A673 (cell line): ENCODE data around the gene TMEM147. TPM values are rescaled to one million over a fixed set of nuclear protein-coding genes. Genes with fewer than 3 reads are reported as not detected.

Source experiments
- BruUV-seq: library from RNA; stranded (reverse); fragments of 400-500 nt; replicated peaks from 2 replicates; lab custom pipeline; 2021; lab: Mats Ljungman, UMichigan
- CTCF ChIA-PET: fragments of 300-600 bp; sonication (Branson Sonifier 250); formaldehyde crosslinking; loops from one replicate; lab custom pipeline; 2022; ENCODE audit warnings: antibody characterized with exemption; lab: Charles Lee
- POLR2A ChIA-PET: fragments of 300-600 bp; sonication (Branson Sonifier 250); formaldehyde crosslinking; loops from one replicate; lab custom pipeline; 2022; ENCODE audit warnings: antibody characterized with exemption; ENCODE audit not compliant: low non-redundant PET; lab: Charles Lee
- DNase-seq: peaks from one replicate; pipeline ENCODE4 v3.0.0-alpha.2; 2015; ENCODE audit warnings: low spot score
- H3K27ac ChIP-seq: fragments of 200-600 bp; sonication (generic); 2 replicates; pipeline ENCODE4 v1.5.1; 2016; ENCODE audit warnings: mixed run types, low read depth, mild to moderate bottlenecking, mixed read lengths, antibody characterized with exemption, low read length; ENCODE audit not compliant: poor library complexity, severe bottlenecking
- H3K27me3 ChIP-seq: fragments of 200-600 bp; sonication (generic); replicated peaks from 2 replicates; pipeline ENCODE4 v1.6.1; 2017; ENCODE audit warnings: mixed run types, low read depth, mild to moderate bottlenecking, mixed read lengths, antibody characterized with exemption, low read length; ENCODE audit not compliant: insufficient read depth, poor library complexity
- H3K36me3 ChIP-seq: fragments of 200-600 bp; sonication (generic); 2 replicates; pipeline ENCODE4 v1.6.1; 2016; ENCODE audit warnings: mixed run types, mild to moderate bottlenecking, mixed read lengths, antibody characterized with exemption, low read length; ENCODE audit not compliant: insufficient read depth, poor library complexity, severe bottlenecking
- H3K4me1 ChIP-seq: fragments of 200-600 bp; sonication (generic); 2 replicates; pipeline ENCODE4 v1.6.1; 2017; ENCODE audit warnings: mixed run types, mild to moderate bottlenecking, mixed read lengths, antibody characterized with exemption, low read length; ENCODE audit not compliant: insufficient read depth, poor library complexity, severe bottlenecking
- H3K4me3 ChIP-seq: fragments of 200-600 bp; sonication (generic); 2 replicates; pipeline ENCODE4 v1.5.1; 2016; ENCODE audit warnings: low read depth, mixed run types, mild to moderate bottlenecking, mixed read lengths, low read length; ENCODE audit not compliant: poor library complexity, severe bottlenecking
- H3K9me3 ChIP-seq: fragments of 200-600 bp; sonication (generic); 2 replicates; pipeline ENCODE4 v1.6.1; 2016; ENCODE audit warnings: mixed run types, low read depth, mild to moderate bottlenecking, mixed read lengths, antibody characterized with exemption, low read length; ENCODE audit not compliant: poor library complexity, severe bottlenecking
- EZH2 ChIP-seq: fragments of 200-600 bp; sonication (generic); IDR thresholded peaks from 2 replicates; pipeline ENCODE4 v1.6.1; 2017; ENCODE audit warnings: borderline replicate concordance, low read depth, mild to moderate bottlenecking, mixed read lengths, antibody characterized with exemption, low read length; ENCODE audit not compliant: poor library complexity, severe bottlenecking
- intact Hi-C: fragments of 100-400 bp; cut with micrococcal nuclease; formaldehyde crosslinking; loops from one replicate; pipeline ENCODE4 v1.10.0; 2022; ENCODE audit not compliant: unreplicated experiment
- total RNA-seq: library from RNA; stranded (reverse); gene quantifications from 2 replicates; pipeline ENCODE4 v1.2.3, GENCODE V29; 2021
- TF ChIP-seq, protein P1 (sequence below): fragments of 300-800, 200-600 bp; sonication (generic); conservative IDR thresholded peaks from 2 replicates; pipeline ENCODE4 v1.5.1; 2017; ENCODE audit warnings: low read depth, mild to moderate bottlenecking, antibody characterized with exemption, low read length, moderate library complexity, mixed read lengths

Gene TMEM147
- total RNA-seq, 1 experiment from 2014 or later: 115 TPM

DNA sequence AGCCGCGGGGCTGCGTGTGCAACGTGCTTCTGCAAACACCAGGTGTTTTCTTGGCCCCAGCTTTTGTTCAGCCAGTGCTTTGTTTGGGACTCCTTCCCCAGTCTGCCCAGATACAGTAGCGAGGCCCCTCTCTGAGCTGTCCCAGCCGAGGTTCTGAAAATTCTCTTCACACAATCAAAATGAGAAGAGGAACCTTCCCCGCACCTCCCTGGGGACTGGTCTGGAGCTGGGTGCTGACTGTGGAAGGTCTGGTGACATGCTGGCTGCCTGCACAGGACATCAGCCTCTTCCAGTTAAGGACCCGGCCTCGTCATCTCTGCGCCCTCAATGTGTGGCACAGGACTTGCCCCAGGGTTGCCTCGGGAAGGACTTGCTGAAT, 13.8 kb downstream of the TMEM147 start:
- intact Hi-C loops: no loop called here
- no peak overlapping the region for H3K27ac ChIP-seq
- no peak for TF ChIP-seq EZH2
- TF ChIP-seq, protein P1, sequence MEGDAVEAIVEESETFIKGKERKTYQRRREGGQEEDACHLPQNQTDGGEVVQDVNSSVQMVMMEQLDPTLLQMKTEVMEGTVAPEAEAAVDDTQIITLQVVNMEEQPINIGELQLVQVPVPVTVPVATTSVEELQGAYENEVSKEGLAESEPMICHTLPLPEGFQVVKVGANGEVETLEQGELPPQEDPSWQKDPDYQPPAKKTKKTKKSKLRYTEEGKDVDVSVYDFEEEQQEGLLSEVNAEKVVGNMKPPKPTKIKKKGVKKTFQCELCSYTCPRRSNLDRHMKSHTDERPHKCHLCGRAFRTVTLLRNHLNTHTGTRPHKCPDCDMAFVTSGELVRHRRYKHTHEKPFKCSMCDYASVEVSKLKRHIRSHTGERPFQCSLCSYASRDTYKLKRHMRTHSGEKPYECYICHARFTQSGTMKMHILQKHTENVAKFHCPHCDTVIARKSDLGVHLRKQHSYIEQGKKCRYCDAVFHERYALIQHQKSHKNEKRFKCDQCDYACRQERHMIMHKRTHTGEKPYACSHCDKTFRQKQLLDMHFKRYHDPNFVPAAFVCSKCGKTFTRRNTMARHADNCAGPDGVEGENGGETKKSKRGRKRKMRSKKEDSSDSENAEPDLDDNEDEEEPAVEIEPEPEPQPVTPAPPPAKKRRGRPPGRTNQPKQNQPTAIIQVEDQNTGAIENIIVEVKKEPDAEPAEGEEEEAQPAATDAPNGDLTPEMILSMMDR: no peak
- no TSS peak for BruUV-seq
- peaks cover 22% of the 10 kb centered on the region for H3K27me3 ChIP-seq
- no peaks in the 10 kb centered on the region for H3K9me3 ChIP-seq
- ChIA-PET POLR2A (no interaction called here), CTCF (no interaction called here)
- H3K36me3 ChIP-seq: no peaks in the 10 kb centered on the region
- no peak overlapping the region for H3K4me3 ChIP-seq
- no peak for DNase-seq
- no peaks in the 10 kb centered on the region for H3K4me1 ChIP-seq

DNA sequence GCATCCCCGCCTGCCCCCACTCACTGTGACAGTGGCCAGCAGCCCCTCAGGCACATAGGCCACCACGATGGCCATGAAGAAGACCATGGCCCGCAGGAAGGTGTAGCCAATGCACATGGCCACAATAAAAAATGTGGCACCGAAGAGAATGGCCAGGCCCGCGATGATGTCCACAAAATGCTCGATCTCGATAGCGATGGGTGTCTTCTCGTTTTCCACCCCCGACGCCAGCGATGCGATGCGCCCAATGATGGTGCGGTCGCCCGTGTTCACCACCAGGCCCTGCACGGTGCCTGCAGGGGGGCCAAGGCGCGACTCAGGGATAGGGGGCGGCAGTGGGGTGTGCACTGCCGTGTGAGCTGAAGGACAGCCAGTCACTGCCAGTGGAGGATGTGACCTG, 14.4 kb downstream of the TMEM147 start:
- H3K27me3 ChIP-seq: peaks cover 22% of the 10 kb centered on the region
- no peak overlapping the region for H3K4me3 ChIP-seq
- H3K36me3 ChIP-seq: no peaks in the 10 kb centered on the region
- ChIA-PET POLR2A (no interaction called here), CTCF (no interaction called here)
- H3K9me3 ChIP-seq: no peaks in the 10 kb centered on the region
- H3K4me1 ChIP-seq: no peaks in the 10 kb centered on the region
- TF ChIP-seq, protein P1: no peak
- TF ChIP-seq EZH2: no peak
- DNase-seq: no peak
- intact Hi-C loops: no loop called here
- no TSS peak for BruUV-seq
- no peak overlapping the region for H3K27ac ChIP-seq

DNA sequence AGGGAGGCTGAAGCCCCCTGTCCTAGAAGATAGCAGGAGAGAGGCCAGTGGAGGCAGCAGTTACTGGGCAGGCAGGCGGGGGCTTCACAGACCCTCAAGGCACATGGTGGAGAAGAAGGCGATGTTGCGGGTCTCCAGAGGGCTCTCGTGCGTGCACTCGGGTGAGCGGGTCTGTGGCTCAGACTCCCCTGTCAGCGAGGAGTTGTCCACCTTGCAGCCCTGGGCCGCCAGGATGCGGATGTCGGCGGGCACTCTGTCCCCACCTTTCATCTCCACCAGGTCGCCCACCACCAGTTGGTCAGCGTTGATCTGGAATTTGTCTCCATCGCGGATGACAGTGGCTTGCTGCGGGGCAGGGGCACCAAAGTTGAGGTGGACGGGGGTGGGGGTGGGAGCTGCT, 14.8 kb downstream of the TMEM147 start:
- DNase-seq: no peak
- H3K36me3 ChIP-seq: no peaks in the 10 kb centered on the region
- no peak overlapping the region for H3K27ac ChIP-seq
- no peaks in the 10 kb centered on the region for H3K9me3 ChIP-seq
- no peaks in the 10 kb centered on the region for H3K4me1 ChIP-seq
- ChIA-PET CTCF (no interaction called here), POLR2A (no interaction called here)
- H3K27me3 ChIP-seq: peaks cover 22% of the 10 kb centered on the region
- no TSS peak for BruUV-seq
- TF ChIP-seq, protein P1: no peak
- TF ChIP-seq EZH2: no peak
- intact Hi-C loops: no loop called here
- H3K4me3 ChIP-seq: no peak overlapping the region
